GM12874 (cell line): Measurements from ENCODE around the gene CCDC88C.

Experiments
- TF ChIP-seq, protein P1 (sequence below): IDR thresholded peaks from 2 replicates; pipeline ENCODE4 v1.5.1; 2011; ENCODE audit warnings: low read depth, mild to moderate bottlenecking, control low read depth, low read length, moderate library complexity; ENCODE audit not compliant: insufficient read depth

Gene CCDC88C

DNA sequence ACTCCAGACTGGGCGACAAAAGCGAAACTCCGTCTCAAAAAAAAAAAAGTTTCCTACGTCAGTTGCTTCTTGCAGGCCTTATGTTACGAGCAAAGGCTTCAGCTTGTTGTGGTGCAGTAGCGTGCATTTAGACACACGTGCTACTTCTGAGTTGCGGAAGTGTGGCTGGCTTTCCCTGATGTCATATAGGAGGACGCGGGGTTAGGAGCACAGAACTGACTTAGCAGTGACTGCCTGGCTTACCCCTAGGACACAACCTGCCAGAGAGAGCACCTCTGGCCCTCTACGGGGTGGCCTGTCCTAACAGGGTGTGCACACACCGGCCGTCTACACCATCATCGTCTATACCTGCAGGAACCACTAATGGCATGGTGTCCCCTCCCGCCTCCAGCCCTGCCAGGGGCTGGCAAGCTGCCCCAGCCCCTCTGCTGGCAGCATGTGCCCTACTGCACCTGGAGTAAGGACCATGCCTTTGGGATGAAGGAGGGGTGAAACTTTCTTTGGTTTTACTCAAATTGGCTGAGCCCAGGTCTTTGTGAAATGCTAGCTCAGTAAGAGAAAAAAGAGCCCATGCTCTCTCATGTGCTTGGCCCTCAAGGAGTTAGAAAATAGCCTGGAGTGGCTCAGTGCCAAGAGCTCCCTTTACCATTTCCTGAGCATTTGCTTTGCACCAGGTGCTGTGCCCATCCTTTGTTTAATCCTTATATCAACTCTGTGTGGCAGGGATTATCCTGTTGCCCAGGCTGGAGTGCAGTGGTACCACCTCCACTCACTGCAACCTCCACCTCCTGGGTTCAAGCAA, 171.4 kb downstream of the CCDC88C start:
- TF ChIP-seq, protein P1, sequence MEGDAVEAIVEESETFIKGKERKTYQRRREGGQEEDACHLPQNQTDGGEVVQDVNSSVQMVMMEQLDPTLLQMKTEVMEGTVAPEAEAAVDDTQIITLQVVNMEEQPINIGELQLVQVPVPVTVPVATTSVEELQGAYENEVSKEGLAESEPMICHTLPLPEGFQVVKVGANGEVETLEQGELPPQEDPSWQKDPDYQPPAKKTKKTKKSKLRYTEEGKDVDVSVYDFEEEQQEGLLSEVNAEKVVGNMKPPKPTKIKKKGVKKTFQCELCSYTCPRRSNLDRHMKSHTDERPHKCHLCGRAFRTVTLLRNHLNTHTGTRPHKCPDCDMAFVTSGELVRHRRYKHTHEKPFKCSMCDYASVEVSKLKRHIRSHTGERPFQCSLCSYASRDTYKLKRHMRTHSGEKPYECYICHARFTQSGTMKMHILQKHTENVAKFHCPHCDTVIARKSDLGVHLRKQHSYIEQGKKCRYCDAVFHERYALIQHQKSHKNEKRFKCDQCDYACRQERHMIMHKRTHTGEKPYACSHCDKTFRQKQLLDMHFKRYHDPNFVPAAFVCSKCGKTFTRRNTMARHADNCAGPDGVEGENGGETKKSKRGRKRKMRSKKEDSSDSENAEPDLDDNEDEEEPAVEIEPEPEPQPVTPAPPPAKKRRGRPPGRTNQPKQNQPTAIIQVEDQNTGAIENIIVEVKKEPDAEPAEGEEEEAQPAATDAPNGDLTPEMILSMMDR, result no peak

DNA sequence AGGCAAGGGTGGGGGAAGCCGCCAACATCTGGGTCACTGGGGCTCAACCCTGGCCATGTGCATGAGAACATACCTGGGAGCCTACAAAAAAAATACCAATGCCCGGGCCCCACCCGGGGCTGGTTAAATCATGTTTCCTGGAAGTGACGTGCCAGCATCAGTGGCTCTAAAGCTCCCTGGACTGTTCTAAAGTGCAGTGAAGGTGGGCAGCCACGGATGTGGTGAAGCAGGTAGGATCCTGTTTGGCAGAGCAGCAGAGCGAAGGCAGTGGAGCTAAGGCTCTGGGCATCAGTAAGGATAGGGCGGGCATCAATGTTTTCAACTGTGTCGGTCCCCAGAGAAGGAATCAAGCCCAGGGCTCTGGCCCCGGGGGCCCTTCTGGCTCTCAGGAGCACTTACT, 172.6 kb downstream of the CCDC88C start:
- TF ChIP-seq, protein P1, result no peak

DNA sequence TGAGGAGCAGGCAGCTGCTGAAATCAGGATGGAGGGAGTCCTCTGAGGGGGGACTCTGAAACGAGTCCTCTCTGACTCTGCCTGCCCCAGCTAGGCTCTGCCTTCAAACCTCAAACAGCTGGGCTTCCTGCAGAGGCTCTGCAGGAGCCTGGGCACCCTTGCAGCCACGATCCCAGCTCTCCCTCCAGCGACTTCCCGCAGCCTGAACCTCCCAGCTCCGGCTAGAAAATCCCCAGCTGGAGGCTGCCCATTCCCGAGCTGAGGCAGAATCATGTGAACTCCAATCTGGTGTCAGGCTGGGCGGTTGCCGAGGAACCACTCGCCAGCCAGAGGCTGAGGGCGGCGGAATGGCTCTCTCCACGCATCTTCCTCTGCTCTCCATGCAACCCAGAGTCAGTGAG, 173.1 kb downstream of the CCDC88C start, which contains the start of gene GPR68:
TSS of gene GPR68 (minus strand) at position 204 of the 401 bp plus-strand sequence. CDS start 9,654 bp downstream, outside the sequence.
- TF ChIP-seq, protein P1, result no peak

DNA sequence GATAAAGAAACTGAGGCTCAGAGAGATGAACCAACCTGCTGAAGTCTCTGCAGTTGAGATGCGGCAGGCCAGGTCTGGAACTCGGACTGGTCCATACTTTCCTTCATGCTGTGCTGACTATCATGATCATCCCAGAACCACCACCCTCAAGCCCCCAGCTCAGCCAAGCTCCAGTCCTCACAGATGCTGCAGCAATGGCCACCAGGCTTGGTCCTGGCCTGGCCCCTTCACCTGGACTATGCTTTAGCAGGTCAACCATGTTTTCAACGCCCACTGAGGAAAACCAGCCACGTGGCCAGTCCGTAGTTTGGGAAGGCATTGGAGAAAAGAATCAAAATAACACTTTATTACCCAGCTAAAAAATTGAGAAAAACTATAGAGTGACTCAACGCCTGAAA, 174.5 kb downstream of the CCDC88C start:
- TF ChIP-seq, protein P1, result no peak

DNA sequence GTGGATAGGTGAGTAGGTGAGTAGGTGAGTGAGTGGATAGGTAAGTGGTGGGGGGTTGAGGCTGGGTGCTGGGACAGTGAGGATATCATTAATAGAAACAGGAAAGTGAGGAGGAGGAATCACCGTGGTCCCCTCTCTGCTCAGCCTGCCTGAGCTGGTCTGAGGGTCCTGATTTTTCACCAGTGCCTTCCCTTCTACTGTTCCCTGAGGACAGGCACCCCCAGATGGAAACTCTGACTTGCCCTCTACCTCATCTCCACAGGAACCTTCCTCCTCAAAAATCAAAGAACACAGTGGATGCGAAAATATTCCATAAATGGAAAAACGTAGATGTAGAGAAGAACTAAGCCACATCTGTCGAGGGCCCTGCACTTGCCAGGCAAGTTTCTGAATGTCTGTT, 175.0 kb downstream of the CCDC88C start:
- TF ChIP-seq, protein P1, result no peak

DNA sequence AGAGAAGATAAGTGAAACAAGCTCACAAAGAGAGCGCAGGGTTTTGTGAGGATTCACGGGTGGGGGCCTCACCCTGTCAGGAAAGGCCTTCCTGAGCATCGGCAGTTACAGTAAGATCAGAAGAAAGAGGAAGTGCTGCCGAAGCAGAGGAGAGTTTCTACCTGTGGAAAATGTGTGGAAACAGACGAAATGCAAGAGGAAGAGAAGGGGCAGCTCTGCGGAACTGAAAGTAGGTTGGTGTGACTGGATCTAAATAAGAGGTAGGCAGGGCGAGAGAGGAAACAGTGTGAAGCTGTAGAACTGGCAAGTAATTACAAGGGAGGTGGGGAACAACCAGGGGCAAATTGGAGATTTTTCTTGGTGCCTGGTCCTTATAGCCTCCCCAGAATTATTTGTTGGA, 175.8 kb downstream of the CCDC88C start:
- TF ChIP-seq, protein P1, result no peak

DNA sequence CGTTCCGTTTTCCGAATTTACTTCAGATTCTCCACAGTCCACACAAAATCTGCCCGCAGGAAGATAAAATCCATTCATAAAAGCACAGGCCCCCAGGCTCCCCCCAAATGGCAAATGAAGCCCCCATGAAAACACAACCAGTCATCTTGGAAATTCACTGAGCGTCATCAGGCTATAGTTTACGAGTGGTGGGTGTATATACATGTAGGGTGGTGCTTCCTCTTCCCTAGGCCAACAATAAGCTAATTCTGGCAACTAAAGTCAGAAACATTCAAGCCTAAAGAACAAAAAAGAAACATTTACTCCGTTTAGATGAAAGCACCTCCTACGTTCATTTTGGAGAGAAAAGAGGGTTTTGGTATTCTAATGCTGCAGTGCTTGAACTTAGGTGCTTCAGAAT, 179.0 kb downstream of the CCDC88C start:
- TF ChIP-seq, protein P1, result no peak
